ENCODE results near the gene WBP1.
A peak's percentile ranks its signal among the peaks of the same experiment; 100 is the strongest.

Gene WBP1

DNA sequence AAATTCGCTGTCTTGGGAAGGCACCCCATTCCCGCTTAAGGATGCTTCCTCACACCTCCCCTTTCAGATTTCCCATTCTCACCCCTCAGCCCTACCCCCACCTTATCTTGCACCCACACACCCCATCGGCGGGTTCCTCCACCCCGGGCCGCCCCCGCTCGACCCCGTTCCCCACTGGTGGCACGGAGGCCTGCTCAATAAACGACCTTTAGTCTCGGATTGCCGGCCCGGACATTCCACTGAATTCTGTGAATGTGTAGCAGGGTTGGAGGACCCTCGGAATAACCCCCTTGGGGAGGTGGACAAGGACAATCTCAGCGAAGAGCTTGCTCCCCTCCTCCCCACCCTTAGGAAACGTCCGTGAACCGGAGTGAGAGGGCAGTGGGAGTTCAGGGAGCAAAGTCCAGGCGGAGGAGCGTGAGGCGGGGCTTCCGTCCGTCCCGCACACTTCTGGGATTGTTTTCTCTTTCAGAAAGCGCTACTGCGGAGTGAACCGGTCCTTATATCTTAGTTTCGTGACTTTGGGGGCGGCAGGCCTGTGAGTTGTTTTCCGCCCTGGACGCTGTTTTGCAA, 44.0 kb downstream of the WBP1 start:
- DNase-seq (ENCODE audit: low spot score), result no peak
- TF ChIP-seq, protein P1, sequence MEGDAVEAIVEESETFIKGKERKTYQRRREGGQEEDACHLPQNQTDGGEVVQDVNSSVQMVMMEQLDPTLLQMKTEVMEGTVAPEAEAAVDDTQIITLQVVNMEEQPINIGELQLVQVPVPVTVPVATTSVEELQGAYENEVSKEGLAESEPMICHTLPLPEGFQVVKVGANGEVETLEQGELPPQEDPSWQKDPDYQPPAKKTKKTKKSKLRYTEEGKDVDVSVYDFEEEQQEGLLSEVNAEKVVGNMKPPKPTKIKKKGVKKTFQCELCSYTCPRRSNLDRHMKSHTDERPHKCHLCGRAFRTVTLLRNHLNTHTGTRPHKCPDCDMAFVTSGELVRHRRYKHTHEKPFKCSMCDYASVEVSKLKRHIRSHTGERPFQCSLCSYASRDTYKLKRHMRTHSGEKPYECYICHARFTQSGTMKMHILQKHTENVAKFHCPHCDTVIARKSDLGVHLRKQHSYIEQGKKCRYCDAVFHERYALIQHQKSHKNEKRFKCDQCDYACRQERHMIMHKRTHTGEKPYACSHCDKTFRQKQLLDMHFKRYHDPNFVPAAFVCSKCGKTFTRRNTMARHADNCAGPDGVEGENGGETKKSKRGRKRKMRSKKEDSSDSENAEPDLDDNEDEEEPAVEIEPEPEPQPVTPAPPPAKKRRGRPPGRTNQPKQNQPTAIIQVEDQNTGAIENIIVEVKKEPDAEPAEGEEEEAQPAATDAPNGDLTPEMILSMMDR (conservative IDR thresholded peaks at IDR 0.05; ENCODE audit: low read depth), result no peak
- CTCF ChIA-PET, result interaction anchor here (0.6 kb wide), 1 partner anchor 43 kb away, joined by 3 read pairs; no protein-coding TSS in a partner anchor
- POLR2A ChIA-PET (ENCODE audit: low non-redundant PET), result no interaction called here
- H3K27ac ChIP-seq, result peak overlapping the region; percentile 96; the same call in 1 of the 2 replicates

DNA sequence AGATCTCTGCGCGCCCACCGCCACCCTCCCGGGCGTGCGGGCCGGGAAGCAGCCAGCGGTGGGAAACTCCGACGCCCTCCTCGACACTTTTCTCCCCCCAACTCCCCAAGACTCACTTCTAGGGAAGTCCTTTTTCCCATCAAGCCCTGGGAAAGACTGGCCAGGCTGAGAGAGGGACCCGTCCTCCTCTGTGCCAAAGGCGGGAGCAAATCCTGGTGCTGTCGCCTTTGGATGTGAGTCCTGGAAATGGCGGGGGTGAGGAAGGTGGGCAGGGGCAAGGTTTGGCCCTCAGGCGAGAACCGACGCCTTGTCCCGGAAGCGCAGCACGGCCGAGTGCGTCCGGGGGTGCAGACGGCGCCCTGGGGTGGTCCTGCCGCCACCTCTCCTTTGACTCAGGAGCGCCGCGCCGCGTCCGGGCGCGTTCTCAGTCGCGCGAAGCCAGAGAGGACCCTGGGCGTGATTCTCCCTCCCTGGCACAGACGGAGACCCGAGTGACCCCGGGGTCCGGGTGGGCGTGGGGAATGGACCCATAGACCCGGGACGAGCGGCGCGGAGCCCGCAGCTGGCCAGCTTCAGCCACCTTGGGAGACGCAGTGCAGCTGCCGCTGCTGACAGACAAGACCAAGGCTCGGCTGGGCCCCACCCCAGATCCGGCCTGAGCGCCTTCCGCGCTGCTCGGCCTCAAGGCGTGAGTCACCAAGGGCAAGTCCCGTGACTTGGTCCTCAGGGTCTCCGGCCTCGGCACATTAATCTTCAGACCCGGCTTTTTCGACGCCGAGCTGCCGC, 44.7 kb downstream of the WBP1 start:
- ChIA-PET CTCF (interaction anchor here (0.6 to 1.9 kb wide), 4 partner anchors 11 to 99 kb away, joined by 3 to 7 read pairs (median 3); partner anchors contain the start of genes CCDC142 and TTC31), POLR2A (ENCODE audit: low non-redundant PET) (interaction anchor here (0.9 to 1.0 kb wide), 3 partner anchors 19 to 26 kb away, joined by 3 to 4 read pairs (median 3); no protein-coding TSS in a partner anchor)
- peak overlapping the region; percentile 96 for H3K27ac ChIP-seq
- DNase-seq (ENCODE audit: low spot score), result peak; percentile 75
- TF ChIP-seq, protein P1 (conservative IDR thresholded peaks at IDR 0.05; ENCODE audit: low read depth), result peak; percentile 49

DNA sequence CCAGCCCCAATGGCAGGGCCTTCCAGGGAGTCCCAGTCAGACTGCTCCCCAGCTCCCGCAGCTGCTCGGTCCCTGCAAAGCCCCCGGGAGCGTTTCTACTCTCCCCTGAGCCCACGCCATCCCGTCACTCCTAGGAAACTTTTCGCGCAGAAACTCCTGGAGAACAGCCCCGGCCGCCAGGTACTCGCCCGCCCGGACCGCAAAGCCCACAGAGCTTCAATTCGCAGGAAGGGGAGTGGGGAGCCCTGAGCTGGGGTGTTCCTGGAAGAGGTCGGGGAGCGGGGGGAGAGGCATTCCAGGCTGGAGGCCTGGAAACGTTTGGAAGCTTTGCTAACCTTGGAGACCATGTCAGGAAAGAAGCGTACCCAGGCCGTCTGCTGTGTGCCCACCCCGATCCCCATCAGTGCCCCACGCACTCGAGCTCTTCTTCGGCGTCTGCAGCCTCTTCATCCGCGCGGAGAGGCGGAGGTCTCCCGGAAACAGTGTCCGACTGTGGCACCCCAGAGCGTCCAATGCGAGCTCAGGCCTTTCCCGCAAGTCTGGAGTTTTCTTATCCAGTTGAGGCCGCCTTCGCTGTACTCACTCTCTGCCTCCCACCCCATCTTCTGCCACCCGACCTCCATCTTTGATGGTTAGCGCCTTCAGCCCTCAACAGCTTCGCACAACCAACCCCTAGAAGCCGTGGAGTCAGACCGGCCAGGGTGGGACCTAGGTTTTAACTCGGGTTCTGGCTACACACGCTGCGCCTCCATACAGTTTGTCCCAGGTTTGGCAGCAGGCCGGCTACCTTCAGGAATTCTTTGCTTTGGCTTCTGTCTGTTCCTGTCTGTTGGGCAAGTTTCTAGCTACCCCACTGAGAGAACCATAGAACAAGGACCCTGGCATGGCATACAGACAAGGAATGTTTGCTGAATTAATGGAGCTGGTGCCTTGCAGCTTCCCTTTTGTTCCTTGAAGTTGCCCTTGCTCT, 45.6 kb downstream of the WBP1 start:
- ChIA-PET POLR2A (ENCODE audit: low non-redundant PET) (interaction anchor here (0.9 to 1.0 kb wide), 3 partner anchors 20 to 25 kb away, joined by 3 to 4 read pairs (median 3); no protein-coding TSS in a partner anchor), CTCF (interaction anchor here (0.6 to 1.9 kb wide), 4 partner anchors 10 to 96 kb away, joined by 3 to 7 read pairs (median 3); partner anchors contain the start of genes CCDC142 and TTC31)
- peak overlapping the region; percentile 96 for H3K27ac ChIP-seq
- TF ChIP-seq, protein P1 (conservative IDR thresholded peaks at IDR 0.05; ENCODE audit: low read depth), result no peak
- DNase-seq (ENCODE audit: low spot score), result no peak

DNA sequence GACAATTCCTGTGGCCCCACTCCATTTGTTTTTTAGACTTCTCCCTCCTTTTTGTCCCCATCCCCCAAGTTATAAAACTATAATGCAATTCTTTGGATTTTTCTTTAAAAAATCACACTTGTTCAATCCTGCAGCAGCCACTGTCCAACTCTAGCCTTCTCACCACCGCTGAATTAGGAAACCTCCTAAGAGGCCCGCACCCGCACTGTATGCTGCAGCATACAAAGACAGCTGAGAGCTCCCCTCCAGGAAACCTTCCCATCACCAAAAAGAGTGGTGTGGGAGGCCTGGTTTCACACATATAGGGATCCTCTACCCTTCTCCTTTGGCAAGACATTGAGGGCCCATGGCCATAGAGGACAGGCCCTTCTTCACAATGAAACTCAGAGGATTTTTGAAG, 46.4 kb downstream of the WBP1 start:
- H3K27ac ChIP-seq, result peak overlapping the region; percentile 96
- TF ChIP-seq, protein P1 (conservative IDR thresholded peaks at IDR 0.05; ENCODE audit: low read depth), result no peak
- ChIA-PET CTCF (interaction anchor here (1.9 kb wide), 1 partner anchor 22 kb away, joined by 7 read pairs; the partner anchor contains the start of genes CCDC142 and TTC31), POLR2A (ENCODE audit: low non-redundant PET) (interaction anchor here (0.6 kb wide), 1 partner anchor 33 kb away, joined by 6 read pairs; no protein-coding TSS in a partner anchor)
- no peak for DNase-seq (ENCODE audit: low spot score)

DNA sequence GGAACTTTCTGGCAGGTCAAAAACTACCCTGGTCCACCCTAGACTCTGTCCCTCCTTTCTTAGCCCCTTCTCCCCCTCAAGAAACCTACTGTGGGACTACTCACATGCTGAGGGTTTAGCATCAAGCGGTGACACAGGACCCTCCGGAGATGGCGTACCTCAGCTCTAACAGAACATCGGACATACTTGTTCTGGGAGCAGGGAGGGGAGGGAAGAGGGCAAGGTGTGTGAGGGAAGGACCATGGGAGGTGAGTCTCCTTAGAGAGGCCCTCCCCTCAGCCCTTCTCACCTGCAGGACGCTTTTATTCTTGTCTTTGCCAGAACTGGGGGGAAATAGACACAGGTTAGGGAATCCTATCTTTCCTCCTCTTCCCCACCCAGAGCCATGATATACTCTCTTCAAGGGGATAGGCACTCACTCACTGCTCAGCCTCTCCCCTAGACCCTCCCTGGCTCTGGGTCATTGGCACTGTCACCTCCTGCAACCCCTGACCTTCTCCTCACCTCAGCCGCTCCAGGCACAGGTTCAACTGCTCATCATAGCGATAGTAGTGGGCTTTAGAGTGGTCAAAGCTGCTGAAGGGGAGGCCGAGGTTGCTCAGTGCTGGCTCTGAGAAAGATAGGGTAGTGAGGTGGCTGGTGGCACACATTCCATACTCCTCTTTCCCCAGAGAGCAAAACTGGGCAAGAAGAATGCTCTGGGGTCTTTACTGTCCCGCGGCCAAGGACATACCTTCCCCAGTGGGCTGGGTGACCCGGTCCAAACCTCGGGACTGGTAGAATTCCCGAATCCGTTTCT, 47.4 kb downstream of the WBP1 start:
- POLR2A ChIA-PET (ENCODE audit: low non-redundant PET), result no interaction called here
- peak overlapping the region; percentile 96 for H3K27ac ChIP-seq
- CTCF ChIA-PET, result interaction anchor here (1.3 kb wide), 1 partner anchor 20 kb away, joined by 5 read pairs; the partner anchor contains the start of gene DQX1
- TF ChIP-seq, protein P1 (conservative IDR thresholded peaks at IDR 0.05; ENCODE audit: low read depth), result no peak
- no peak for DNase-seq (ENCODE audit: low spot score)

Data from RWPE1 (cell line).